ENCODE measurements around the gene MAPRE3. TPM values are rescaled to one million over a fixed set of nuclear protein-coding genes. Genes with fewer than 3 reads are reported as not detected.

The MAPRE3 gene
- total RNA-seq, 4 donors from 2014 or later: 16.6 to 26.4 (median 19.7) TPM

- TF ChIP-seq CTCF (IDR thresholded peaks at IDR 0.05) (no peak), EP300 (IDR thresholded peaks at IDR 0.05) (peak; percentile 21 to 48)
- peaks cover 0 to 31% (median 0%) of the 10 kb centered on the region in 3 donors for H3K36me3 ChIP-seq
- no peaks in the 10 kb centered on the region for H3K9me3 ChIP-seq
- H3K4me1 ChIP-seq: peaks cover 0 to 67% (median 35%) of the 10 kb centered on the region in 4 donors
- H3K4me3 ChIP-seq: no peak overlapping the region
- DNase-seq (ENCODE audit: low spot score in 2 of 2): peak; percentile 50 to 61
- WGBS, 2 donors: 38 to 40% methylated on average over 9 of the region's 9 CpGs
- H3K27ac ChIP-seq: peak overlapping the region in 3 of 4 donors; percentile 64 to 75 (median 74)
- H3K27me3 ChIP-seq: no peaks in the 10 kb centered on the region
Measured at GRCh38 chr2:27019931-27020855, 49.8 kb downstream of the MAPRE3 start.

- Histone ChIP-seq H3K4me3 (no peak overlapping the region), H3K4me1 (peaks cover 0 to 57% (median 27%) of the 10 kb centered on the region in 4 donors), H3K9me3 (no peaks in the 10 kb centered on the region), H3K27ac (peak overlapping the region in 2 of 4 donors; percentile 74 to 75), H3K27me3 (no peaks in the 10 kb centered on the region), H3K36me3 (peaks cover 0 to 44% (median 0%) of the 10 kb centered on the region in 3 donors)
- 61 to 66% methylated on average over 11 of the region's 11 CpGs for WGBS, 2 donors
- TF ChIP-seq CTCF (IDR thresholded peaks at IDR 0.05) (no peak), POLR2A (IDR thresholded peaks at IDR 0.05) (no peak), EP300 (IDR thresholded peaks at IDR 0.05) (no peak)
- DNase-seq (ENCODE audit: low spot score in 2 of 2): no peak
Measured at GRCh38 chr2:27021253-27022049, 51.0 kb downstream of the MAPRE3 start.

GRCh38 chr2:27023740-27024139 is 53.3 kb downstream of the MAPRE3 start:
- Histone ChIP-seq H3K27ac (no peak overlapping the region), H3K4me3 (no peak overlapping the region), H3K9me3 (no peaks in the 10 kb centered on the region), H3K27me3 (no peaks in the 10 kb centered on the region), H3K36me3 (peaks cover 0 to 65% (median 0%) of the 10 kb centered on the region in 3 donors), H3K4me1 (peaks cover 0 to 36% (median 25%) of the 10 kb centered on the region in 4 donors)
- WGBS, 2 donors: 87 to 90% methylated on average over 7 of the region's 7 CpGs
- DNase-seq (ENCODE audit: low spot score in 2 of 2): no peak
- TF ChIP-seq CTCF (IDR thresholded peaks at IDR 0.05) (no peak), POLR2A (IDR thresholded peaks at IDR 0.05) (no peak), EP300 (IDR thresholded peaks at IDR 0.05) (no peak)

GRCh38 chr2:27024188-27024587 is 53.8 kb downstream of the MAPRE3 start:
- Histone ChIP-seq H3K4me3 (no peak overlapping the region), H3K9me3 (no peaks in the 10 kb centered on the region)
- no peak for DNase-seq (ENCODE audit: low spot score in 2 of 2)

More at GRCh38 chr2:27024188-27024587, 53.8 kb downstream of the MAPRE3 start:
- H3K27me3 ChIP-seq: no peaks in the 10 kb centered on the region
- peaks cover 0 to 31% (median 23%) of the 10 kb centered on the region in 4 donors for H3K4me1 ChIP-seq
- TF ChIP-seq POLR2A (IDR thresholded peaks at IDR 0.05) (no peak), CTCF (IDR thresholded peaks at IDR 0.05) (no peak), EP300 (IDR thresholded peaks at IDR 0.05) (no peak)
- H3K36me3 ChIP-seq: peaks cover 0 to 69% (median 0%) of the 10 kb centered on the region in 3 donors
- 66 to 72% methylated on average over 18 of the region's 18 CpGs for WGBS, 2 donors
- no peak overlapping the region for H3K27ac ChIP-seq
